Gastrocnemius medialis (tissue), 4 donors: ENCODE data around the gene TSPAN2.

Experiments used
- POLR2A ChIP-seq, 2 donors: fragments of 450-650 bp; IDR thresholded peaks; one replicate each; pipeline ENCODE4 v1.6.1; 2017; ENCODE audit warnings: antibody characterized with exemption in 2 of 2, mild to moderate bottlenecking in 2 of 2, moderate library complexity in 2 of 2
- TF ChIP-seq, protein P1 (sequence below), 5 experiments: fragments of 450-650 bp in 3 of 5; fragments of 200-600 bp in 2 of 5; sonication (generic) in 2 of 5; IDR thresholded peaks in 4 of 5; conservative IDR thresholded peaks in 1 of 5; 1 replicate in 4 of 5; 2 replicates in 1 of 5; pipeline ENCODE4 v1.5.1; 2016 to 2019; ENCODE audit warnings: antibody characterized with exemption in 5 of 5, mild to moderate bottlenecking in 3 of 5, moderate library complexity in 3 of 5

- TF ChIP-seq, protein P1, sequence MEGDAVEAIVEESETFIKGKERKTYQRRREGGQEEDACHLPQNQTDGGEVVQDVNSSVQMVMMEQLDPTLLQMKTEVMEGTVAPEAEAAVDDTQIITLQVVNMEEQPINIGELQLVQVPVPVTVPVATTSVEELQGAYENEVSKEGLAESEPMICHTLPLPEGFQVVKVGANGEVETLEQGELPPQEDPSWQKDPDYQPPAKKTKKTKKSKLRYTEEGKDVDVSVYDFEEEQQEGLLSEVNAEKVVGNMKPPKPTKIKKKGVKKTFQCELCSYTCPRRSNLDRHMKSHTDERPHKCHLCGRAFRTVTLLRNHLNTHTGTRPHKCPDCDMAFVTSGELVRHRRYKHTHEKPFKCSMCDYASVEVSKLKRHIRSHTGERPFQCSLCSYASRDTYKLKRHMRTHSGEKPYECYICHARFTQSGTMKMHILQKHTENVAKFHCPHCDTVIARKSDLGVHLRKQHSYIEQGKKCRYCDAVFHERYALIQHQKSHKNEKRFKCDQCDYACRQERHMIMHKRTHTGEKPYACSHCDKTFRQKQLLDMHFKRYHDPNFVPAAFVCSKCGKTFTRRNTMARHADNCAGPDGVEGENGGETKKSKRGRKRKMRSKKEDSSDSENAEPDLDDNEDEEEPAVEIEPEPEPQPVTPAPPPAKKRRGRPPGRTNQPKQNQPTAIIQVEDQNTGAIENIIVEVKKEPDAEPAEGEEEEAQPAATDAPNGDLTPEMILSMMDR (IDR thresholded peaks at IDR 0.05 in 4 of 5, conservative IDR thresholded peaks at IDR 0.05 in 1 of 5), result no peak
- TF ChIP-seq POLR2A (IDR thresholded peaks at IDR 0.05), result no peak
Measured at GRCh38 chr1:115078708-115079107, 10.6 kb downstream of the TSPAN2 start.
